GM23338 (cell line): ENCODE measurements around the gene DOCK6.

Source experiments
- CTCF ChIP-seq, 2 experiments: fragments of 200-600 bp in 1 of 2; sonication (generic) in 1 of 2; conservative IDR thresholded peaks; 2 replicates each; pipeline versions ENCODE4 v1.5.1 to v1.6.1; 2016 to 2017; ENCODE audit warnings: antibody characterized with exemption in 2 of 2, low read depth in 2 of 2, mild to moderate bottlenecking in 2 of 2, moderate library complexity in 1 of 2
- ZNF462 ChIP-seq: fragments of 250-450 bp; sonication (Bioruptor Pico); IDR thresholded peaks from 2 replicates; pipeline ENCODE4 v1.5.0; 2020; ENCODE audit warnings: mild to moderate bottlenecking, moderate library complexity

GRCh38 chr19:11269408-11269807, 7.1 kb upstream of the DOCK6 start:
- no peak for TF ChIP-seq ZNF462 (CRISPR knock-in tag)
- TF ChIP-seq CTCF (conservative IDR thresholded peaks at IDR 0.05; ENCODE audit: low read depth in 2 of 2) = no peak
